H1 (cell line): ENCODE data around the gene HIVEP3. TPM values are rescaled to one million over a fixed set of nuclear protein-coding genes. Genes with fewer than 3 reads are reported as not detected.

ENCODE experiments used
- CTCF ChIA-PET: fragments of 300-600 bp; sonication (Branson Sonifier 250); formaldehyde crosslinking; loops from one replicate; lab custom pipeline; 2021; ENCODE audit not compliant: partially characterized antibody; lab: Charles Lee
- POLR2A ChIA-PET: fragments of 300-600 bp; sonication (Branson Sonifier 250); formaldehyde crosslinking; loops from one replicate; lab custom pipeline; 2021; ENCODE audit warnings: inconsistent platforms; ENCODE audit not compliant: partially characterized antibody; lab: Charles Lee
- DNase-seq, 2 experiments: peaks; one replicate each; pipeline versions ENCODE4 v3.0.0 to v3.0.0-alpha.2; 2010 to 2022; ENCODE audit warnings: low spot score in 2 of 2, low read depth in 1 of 2, mixed read lengths in 1 of 2
- FAIRE-seq: peaks from 2 replicates; lab custom pipeline; 2011; peaks lifted over from hg19 to GRCh38; lab: Jason Lieb, UNC
- H2AFZ ChIP-seq: 2 replicates; pipeline ENCODE4 v1.8.1; 2012; ENCODE audit warnings: low read length, inconsistent platforms
- H2AK5ac ChIP-seq: 2 replicates; pipeline ENCODE4 v1.6.1; 2013; ENCODE audit warnings: low read depth, low read length
- H2BK120ac ChIP-seq: replicated peaks from 2 replicates; pipeline ENCODE3; 2013; ENCODE audit warnings: low read depth, low read length, inconsistent platforms
- H2BK12ac ChIP-seq: 2 replicates; pipeline ENCODE4 v1.6.1; 2013; ENCODE audit warnings: low read depth, low read length
- H2BK15ac ChIP-seq: 2 replicates; pipeline ENCODE4 v1.6.1; 2013; ENCODE audit warnings: low read length
- H2BK20ac ChIP-seq: 2 replicates; pipeline ENCODE4 v1.6.1; 2013; ENCODE audit warnings: low read length
- H2BK5ac ChIP-seq: 2 replicates; pipeline ENCODE4 v1.6.1; 2013; ENCODE audit warnings: low read depth, low read length
- H3K14ac ChIP-seq: 2 replicates; pipeline ENCODE4 v1.6.1; 2013; ENCODE audit warnings: inconsistent platforms; ENCODE audit not compliant: insufficient read length
- H3K18ac ChIP-seq: 2 replicates; pipeline ENCODE4 v1.6.1; 2013; ENCODE audit warnings: low read length; ENCODE audit errors: extremely low read depth
- H3K23ac ChIP-seq: 2 replicates; pipeline ENCODE4 v1.6.1; 2013; ENCODE audit warnings: inconsistent platforms; ENCODE audit not compliant: insufficient read length
- H3K23me2 ChIP-seq: 2 replicates; pipeline ENCODE4 v1.6.1; 2013; ENCODE audit warnings: low read depth, low read length
- H3K27ac ChIP-seq: 2 replicates; pipeline ENCODE4 v1.6.1; 2011; ENCODE audit warnings: low read depth, low read length, inconsistent platforms
- H3K27me3 ChIP-seq, 4 experiments: replicated peaks in 1 of 4; 1 replicate in 1 of 4; 2 replicates in 3 of 4; pipeline versions ENCODE4 v1.6.1 to v1.8.1; 2011 to 2013; ENCODE audit warnings: low read length in 3 of 4, mild to moderate bottlenecking in 3 of 4, inconsistent platforms in 2 of 4, mixed read lengths in 2 of 4, moderate library complexity in 1 of 4; ENCODE audit not compliant: control insufficient read depth in 3 of 4, insufficient read depth in 3 of 4; ENCODE audit errors: extremely low read depth in 1 of 4
- H3K36me3 ChIP-seq, 4 experiments: 2 replicates each; pipeline versions ENCODE4 v1.6.1 to v1.8.1; 2011 to 2013; ENCODE audit warnings: mild to moderate bottlenecking in 4 of 4, low read length in 3 of 4, moderate library complexity in 2 of 4, control low read depth in 1 of 4, inconsistent platforms in 1 of 4; ENCODE audit not compliant: insufficient read depth in 4 of 4, control insufficient read depth in 2 of 4
- H3K4ac ChIP-seq: replicated peaks from 2 replicates; pipeline ENCODE3; 2013; ENCODE audit warnings: low read length, low read depth, mixed read lengths, inconsistent platforms; ENCODE audit not compliant: insufficient read length
- H3K4me1 ChIP-seq, 4 experiments: replicated peaks in 1 of 4; 1 replicate in 1 of 4; 2 replicates in 3 of 4; pipeline versions ENCODE4 v1.6.1 to v1.8.1; 2011 to 2013; ENCODE audit warnings: low read length in 3 of 4, inconsistent platforms in 2 of 4, mixed read lengths in 1 of 4; ENCODE audit not compliant: insufficient read depth in 4 of 4, control insufficient read depth in 3 of 4
- H3K4me2 ChIP-seq, 2 experiments: 2 replicates each; pipeline versions ENCODE4 v1.6.1 to v1.8.1; 2011 to 2013; ENCODE audit warnings: low read depth in 2 of 2, low read length in 2 of 2, control low read depth in 1 of 2, inconsistent platforms in 1 of 2, mild to moderate bottlenecking in 1 of 2; ENCODE audit not compliant: insufficient read depth in 1 of 2
- H3K4me3 ChIP-seq, 4 experiments: fragments of 200-600, 300-600 bp in 1 of 4; sonication (generic), shearing (Covaris generic), sonication (Bioruptor Twin) in 1 of 4; 2 replicates each; pipeline versions ENCODE4 v1.5.1 to v1.8.1; 2011 to 2016; ENCODE audit warnings: low read length in 4 of 4, low read depth in 3 of 4, control low read depth in 2 of 4, inconsistent platforms in 2 of 4, mild to moderate bottlenecking in 2 of 4, mixed read lengths in 1 of 4, moderate library complexity in 1 of 4; ENCODE audit not compliant: insufficient read depth in 2 of 4; ENCODE audit errors: extremely low read depth in 1 of 4
- H3K56ac ChIP-seq: replicated peaks from 2 replicates; pipeline ENCODE3; 2013; ENCODE audit warnings: low read depth, mild to moderate bottlenecking, mixed read lengths, low read length, inconsistent platforms; ENCODE audit not compliant: insufficient read length
- H3K79me1 ChIP-seq: 2 replicates; pipeline ENCODE4 v1.6.1; 2013; ENCODE audit warnings: low read depth, low read length, control low read depth
- H3K79me2 ChIP-seq, 2 experiments: 2 replicates each; pipeline versions ENCODE4 v1.6.1 to v1.8.1; 2012 to 2013; ENCODE audit warnings: low read length in 2 of 2, mild to moderate bottlenecking in 2 of 2, inconsistent platforms in 1 of 2; ENCODE audit not compliant: insufficient read depth in 2 of 2, control insufficient read depth in 1 of 2
- H3K9ac ChIP-seq, 4 experiments: replicated peaks in 1 of 4; 1 replicate in 1 of 4; 2 replicates in 3 of 4; pipeline versions ENCODE4 v1.6.1 to v1.8.1; 2011 to 2013; ENCODE audit warnings: low read depth in 3 of 4, low read length in 3 of 4, control low read depth in 2 of 4, mild to moderate bottlenecking in 2 of 4, moderate library complexity in 2 of 4, inconsistent platforms in 1 of 4; ENCODE audit errors: extremely low read depth in 1 of 4
- H3K9me3 ChIP-seq, 2 experiments: 2 replicates each; pipeline versions ENCODE4 v1.6.1 to v1.8.1; 2012 to 2013; ENCODE audit warnings: mild to moderate bottlenecking in 2 of 2, moderate library complexity in 2 of 2, control low read depth in 1 of 2, inconsistent platforms in 1 of 2, low read depth in 1 of 2, low read length in 1 of 2, mixed read lengths in 1 of 2; ENCODE audit not compliant: insufficient read depth in 2 of 2
- H4K20me1 ChIP-seq, 2 experiments: replicated peaks in 1 of 2; 2 replicates each; pipeline versions ENCODE3 to v1.8.1; 2011 to 2013; ENCODE audit warnings: inconsistent platforms in 2 of 2, low read length in 2 of 2, mild to moderate bottlenecking in 1 of 2; ENCODE audit not compliant: insufficient read depth in 2 of 2, control insufficient read depth in 1 of 2
- H4K5ac ChIP-seq: 2 replicates; pipeline ENCODE4 v1.6.1; 2013; ENCODE audit warnings: low read length, low read depth, mixed read lengths, inconsistent platforms; ENCODE audit not compliant: insufficient read length
- H4K8ac ChIP-seq: 2 replicates; pipeline ENCODE4 v1.8.0; 2013; ENCODE audit warnings: mild to moderate bottlenecking, moderate library complexity, low read length, inconsistent platforms; ENCODE audit not compliant: insufficient read depth; ENCODE audit errors: extremely low read depth
- H4K91ac ChIP-seq: replicated peaks from 2 replicates; pipeline ENCODE3; 2013; ENCODE audit warnings: low read length, mixed read lengths, inconsistent platforms; ENCODE audit not compliant: insufficient read length
- ATF2 ChIP-seq: IDR thresholded peaks from 2 replicates; pipeline ENCODE4 v1.6.1; 2012; ENCODE audit warnings: low read length, inconsistent platforms
- EP300 ChIP-seq, 2 experiments: IDR thresholded peaks; 1 replicate in 1 of 2; 2 replicates in 1 of 2; pipeline ENCODE4 v1.6.1; 2011 to 2012; ENCODE audit warnings: low read depth in 2 of 2, low read length in 2 of 2, mild to moderate bottlenecking in 2 of 2, borderline replicate concordance in 1 of 2, inconsistent platforms in 1 of 2, moderate library complexity in 1 of 2
- MAFK ChIP-seq: IDR thresholded peaks from 2 replicates; pipeline ENCODE4 v1.6.1; 2012; ENCODE audit warnings: low read depth, mild to moderate bottlenecking, improper control_type of control experiment, low read length
- POU5F1 ChIP-seq: IDR thresholded peaks from 2 replicates; pipeline ENCODE4 v1.6.1; 2011; ENCODE audit warnings: low read depth, mild to moderate bottlenecking, low read length, moderate library complexity
- RAD21 ChIP-seq, 2 experiments: IDR thresholded peaks in 1 of 2; conservative IDR thresholded peaks in 1 of 2; 2 replicates each; pipeline ENCODE4 v1.6.1; 2011; ENCODE audit warnings: low read depth in 2 of 2, low read length in 2 of 2, improper control_type of control experiment in 1 of 2, inconsistent platforms in 1 of 2, mild to moderate bottlenecking in 1 of 2, moderate library complexity in 1 of 2
- RFX5 ChIP-seq: IDR thresholded peaks from 2 replicates; pipeline ENCODE4 v1.6.1; 2011; ENCODE audit warnings: low read depth, low read length, improper control_type of control experiment, borderline replicate concordance
- SAP30 ChIP-seq: fragments of 300-600 bp; sonication (generic); IDR thresholded peaks from 2 replicates; pipeline ENCODE4 v1.7.1; 2012; ENCODE audit warnings: low read length, moderate library complexity, mild to moderate bottlenecking, inconsistent platforms; ENCODE audit not compliant: insufficient read depth, insufficient replicate concordance
- SIN3A ChIP-seq, 2 experiments: IDR thresholded peaks in 1 of 2; conservative IDR thresholded peaks in 1 of 2; 2 replicates each; pipeline ENCODE4 v1.6.1; 2011 to 2012; ENCODE audit warnings: low read length in 2 of 2, improper control_type of control experiment in 1 of 2, low read depth in 1 of 2, mild to moderate bottlenecking in 1 of 2
- SP1 ChIP-seq: IDR thresholded peaks from 2 replicates; pipeline ENCODE4 v1.6.1; 2011; ENCODE audit warnings: low read depth, low read length
- SP2 ChIP-seq: IDR thresholded peaks from 2 replicates; pipeline ENCODE4 v1.6.1; 2012; ENCODE audit warnings: mild to moderate bottlenecking, low read length, inconsistent platforms
- TAF7 ChIP-seq: optimal IDR thresholded peaks from 2 replicates; pipeline ENCODE3; 2011; ENCODE audit warnings: low read depth, mild to moderate bottlenecking, inconsistent platforms, low read length, moderate library complexity, borderline replicate concordance
- TBP ChIP-seq: IDR thresholded peaks from 2 replicates; pipeline ENCODE4 v1.6.1; 2011; ENCODE audit warnings: low read depth, low read length, improper control_type of control experiment
- WGBS, 2 experiments: shearing (Covaris generic) in 1 of 2; methylation state at CpG; one replicate each; pipeline versions ENCODE4 v1.1.6 to v1.1.7; 2013 to 2015; ENCODE audit warnings: low lambda C conversion rate in 2 of 2, mixed read lengths in 2 of 2, inconsistent platforms in 1 of 2, low coverage in 1 of 2, missing lambda C conversion rate in 1 of 2; ENCODE audit not compliant: insufficient replicate concordance in 2 of 2, insufficient coverage in 1 of 2, insufficient read length in 1 of 2; ENCODE audit errors: extremely low coverage in 1 of 2, missing lambda C conversion rate in 1 of 2; 5-methylcytosine and 5-hydroxymethylcytosine counted together
- polyA plus RNA-seq, 7 experiments: library from polyadenylated mRNA; depleted of rRNA in 3 of 7; stranded (reverse) in 5 of 7; unstranded in 2 of 7; fragments of >200 nt in 5 of 7; fragments of 200-250 nt in 2 of 7; gene quantifications; 1 replicate in 5 of 7; 2 replicates in 1 of 7; 4 replicates in 1 of 7; pipeline versions ENCODE4 v1.2.1 to v1.2.3, GENCODE V29; 2011 to 2013; ENCODE audit warnings: missing spikeins in 2 of 7, mixed read lengths in 2 of 7
- total RNA-seq: library from RNA; stranded (reverse); fragmentation: NEBNext Ultra II Directional; extraction: Animal tissue kit (Norgen Biotek cat#: 25700); gene quantifications from 2 replicates; pipeline ENCODE4 v1.2.1, GENCODE V29; 2021

Gene HIVEP3
- total and polyA plus RNA-seq, 2 of the 8 experiments (the other 6 are each of a cell fraction or from before 2014, with no cell fraction given) = 0.24 to 0.69 TPM

- CTCF ChIA-PET = interaction anchor here (0.7 to 1.2 kb wide), 3 partner anchors 9 to 189 kb away, joined by 3 to 4 read pairs (median 3); no protein-coding TSS in a partner anchor
- no peak overlapping the region for H3K9ac ChIP-seq
- TF ChIP-seq SIN3A (conservative IDR thresholded peaks at IDR 0.05 in 1 of 2, IDR thresholded peaks at IDR 0.05 in 1 of 2; ENCODE audit: low read depth in 1 of 2, low read length in 2 of 2) (no peak), SP2 (no peak), MAFK (no peak), TAF7 (no peak), POU5F1 (no peak), SP1 (no peak), RAD21 (IDR thresholded peaks at IDR 0.05 in 1 of 2, conservative IDR thresholded peaks at IDR 0.05 in 1 of 2; ENCODE audit: low read depth in 2 of 2, low read length in 2 of 2) (no peak), TBP (no peak), ATF2 (no peak), SAP30 (no peak), EP300 (IDR thresholded peaks at IDR 0.05; ENCODE audit: borderline replicate concordance in 1 of 2, low read depth in 2 of 2, low read length in 2 of 2) (no peak), RFX5 (no peak)
Measured at GRCh38 chr1:41633764-41634163, 285.0 kb downstream of the HIVEP3 start.

More at GRCh38 chr1:41633764-41634163, 285.0 kb downstream of the HIVEP3 start:
- DNase-seq (no peak), FAIRE-seq (no peak)
- H3K14ac ChIP-seq = no peak overlapping the region
- 89% methylated on average over 5 of the region's 5 CpGs; no CpG with 5 or more reads in 1 of the 2 experiments for WGBS, 2 experiments
- H3K4me3 ChIP-seq = no peak overlapping the region
- H2BK20ac ChIP-seq = no peak overlapping the region
- H2BK120ac ChIP-seq = no peak overlapping the region
- no peak overlapping the region for H3K4me2 ChIP-seq
- no peak overlapping the region for H3K18ac ChIP-seq
- H3K23me2 ChIP-seq = no peaks in the 10 kb centered on the region
- no peaks in the 10 kb centered on the region for H3K9me3 ChIP-seq
- H3K36me3 ChIP-seq = no peaks in the 10 kb centered on the region
- POLR2A ChIA-PET = no interaction called here
- no peak overlapping the region for H4K5ac ChIP-seq
- H2AK5ac ChIP-seq = no peak overlapping the region
- H3K56ac ChIP-seq = no peak overlapping the region
- H2AFZ ChIP-seq = no peak overlapping the region
- no peaks in the 10 kb centered on the region for H3K27me3 ChIP-seq
- H3K4ac ChIP-seq = no peak overlapping the region
- no peak overlapping the region for H2BK12ac ChIP-seq
- no peak overlapping the region for H4K8ac ChIP-seq
- H3K23ac ChIP-seq = no peak overlapping the region
- H3K79me2 ChIP-seq = no peaks in the 10 kb centered on the region
- H4K91ac ChIP-seq = no peak overlapping the region
- H3K27ac ChIP-seq = no peak overlapping the region
- H3K4me1 ChIP-seq = no peaks in the 10 kb centered on the region
- no peak overlapping the region for H2BK5ac ChIP-seq
- H2BK15ac ChIP-seq = no peak overlapping the region
- H4K20me1 ChIP-seq = no peaks in the 10 kb centered on the region
- H3K79me1 ChIP-seq = no peaks in the 10 kb centered on the region; the same call in 1 of the 2 replicates
